H1 (cell line): ENCODE measurements around the gene POLR1G. TPM values are rescaled to one million over a fixed set of nuclear protein-coding genes. Genes with fewer than 3 reads are reported as not detected.

Experiments
- CBX5 ChIP-seq: fragments of 300-800, 300-1000 bp; sonication (generic); IDR thresholded peaks from 2 replicates; pipeline ENCODE4 v1.7.1; 2016; ENCODE audit warnings: antibody characterized with exemption, low read length, low read depth
- CHD1 ChIP-seq: IDR thresholded peaks from 2 replicates; pipeline ENCODE4 v1.6.1; 2012; ENCODE audit warnings: low read depth, low read length, improper control_type of control experiment
- HDAC6 ChIP-seq: IDR thresholded peaks from one replicate; pipeline ENCODE4 v1.7.1; 2012; ENCODE audit warnings: low read depth, mild to moderate bottlenecking, inconsistent platforms, low read length, moderate library complexity
- NANOG ChIP-seq: IDR thresholded peaks from 2 replicates; pipeline ENCODE4 v1.6.1; 2011; ENCODE audit warnings: low read length, low read depth, mild to moderate bottlenecking, inconsistent platforms; ENCODE audit not compliant: insufficient read depth, poor library complexity, severe bottlenecking
- PHF8 ChIP-seq: fragments of 200-600 bp; sonication (generic); conservative IDR thresholded peaks from 2 replicates; pipeline ENCODE4 v1.7.1; 2012; ENCODE audit warnings: low read depth, mild to moderate bottlenecking, inconsistent platforms, low read length, moderate library complexity
- SIRT6 ChIP-seq: IDR thresholded peaks from one replicate; pipeline ENCODE4 v1.7.1; 2012; ENCODE audit warnings: low read length, inconsistent platforms
- SIX5 ChIP-seq: IDR thresholded peaks from 2 replicates; pipeline ENCODE4 v1.6.1; 2011; ENCODE audit warnings: mild to moderate bottlenecking, low read depth, low read length
- SP1 ChIP-seq: IDR thresholded peaks from 2 replicates; pipeline ENCODE4 v1.6.1; 2011; ENCODE audit warnings: low read depth, low read length
- TAF7 ChIP-seq: optimal IDR thresholded peaks from 2 replicates; pipeline ENCODE3; 2011; ENCODE audit warnings: low read depth, mild to moderate bottlenecking, inconsistent platforms, low read length, moderate library complexity, borderline replicate concordance
- TEAD4 ChIP-seq: IDR thresholded peaks from 2 replicates; pipeline ENCODE4 v1.6.1; 2012; ENCODE audit warnings: low read depth, low read length, inconsistent platforms, mixed read lengths
- polyA plus RNA-seq, 7 experiments: library from polyadenylated mRNA; depleted of rRNA in 3 of 7; stranded (reverse) in 5 of 7; unstranded in 2 of 7; fragments of >200 nt in 5 of 7; fragments of 200-250 nt in 2 of 7; gene quantifications; 1 replicate in 5 of 7; 2 replicates in 1 of 7; 4 replicates in 1 of 7; pipeline versions ENCODE4 v1.2.1 to v1.2.3, GENCODE V29; 2011 to 2013; ENCODE audit warnings: missing spikeins in 2 of 7, mixed read lengths in 2 of 7
- total RNA-seq: library from RNA; stranded (reverse); fragmentation: NEBNext Ultra II Directional; extraction: Animal tissue kit (Norgen Biotek cat#: 25700); gene quantifications from 2 replicates; pipeline ENCODE4 v1.2.1, GENCODE V29; 2021
- TF ChIP-seq, protein P1 (sequence below): fragments of 300-600 bp; sonication (generic); IDR thresholded peaks from 2 replicates; pipeline ENCODE4 v1.7.1; 2012; ENCODE audit warnings: low read length, moderate library complexity, mild to moderate bottlenecking, inconsistent platforms; ENCODE audit not compliant: insufficient replicate concordance
- TF ChIP-seq, protein P2 (sequence below): IDR thresholded peaks from 2 replicates; pipeline ENCODE4 v1.6.1; 2011; ENCODE audit warnings: low read length, improper control_type of control experiment

Gene POLR1G
- total and polyA plus RNA-seq, 2 of the 8 experiments (the other 6 are each of a cell fraction or from before 2014, with no cell fraction given) = 16.8 to 34.8 TPM

DNA sequence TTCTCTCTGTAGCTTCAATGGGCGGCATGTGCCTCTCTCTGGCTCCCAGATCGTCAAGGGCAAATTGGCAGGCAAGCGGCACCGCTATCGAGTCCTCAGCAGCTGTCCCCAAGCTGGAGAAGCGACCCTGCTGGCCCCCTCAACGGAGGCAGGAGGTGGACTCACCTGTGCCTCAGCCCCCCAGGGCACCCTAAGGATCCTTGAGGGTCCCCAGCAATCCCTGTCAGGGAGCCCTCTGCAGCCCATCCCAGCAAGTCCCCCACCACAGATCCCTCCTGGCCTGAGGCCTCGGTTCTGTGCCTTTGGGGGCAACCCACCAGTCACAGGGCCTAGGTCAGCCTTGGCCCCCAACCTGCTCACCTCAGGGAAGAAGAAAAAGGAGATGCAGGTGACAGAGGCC, 1.7 kb downstream of the POLR1G start (continued):
- TF ChIP-seq, protein P1, sequence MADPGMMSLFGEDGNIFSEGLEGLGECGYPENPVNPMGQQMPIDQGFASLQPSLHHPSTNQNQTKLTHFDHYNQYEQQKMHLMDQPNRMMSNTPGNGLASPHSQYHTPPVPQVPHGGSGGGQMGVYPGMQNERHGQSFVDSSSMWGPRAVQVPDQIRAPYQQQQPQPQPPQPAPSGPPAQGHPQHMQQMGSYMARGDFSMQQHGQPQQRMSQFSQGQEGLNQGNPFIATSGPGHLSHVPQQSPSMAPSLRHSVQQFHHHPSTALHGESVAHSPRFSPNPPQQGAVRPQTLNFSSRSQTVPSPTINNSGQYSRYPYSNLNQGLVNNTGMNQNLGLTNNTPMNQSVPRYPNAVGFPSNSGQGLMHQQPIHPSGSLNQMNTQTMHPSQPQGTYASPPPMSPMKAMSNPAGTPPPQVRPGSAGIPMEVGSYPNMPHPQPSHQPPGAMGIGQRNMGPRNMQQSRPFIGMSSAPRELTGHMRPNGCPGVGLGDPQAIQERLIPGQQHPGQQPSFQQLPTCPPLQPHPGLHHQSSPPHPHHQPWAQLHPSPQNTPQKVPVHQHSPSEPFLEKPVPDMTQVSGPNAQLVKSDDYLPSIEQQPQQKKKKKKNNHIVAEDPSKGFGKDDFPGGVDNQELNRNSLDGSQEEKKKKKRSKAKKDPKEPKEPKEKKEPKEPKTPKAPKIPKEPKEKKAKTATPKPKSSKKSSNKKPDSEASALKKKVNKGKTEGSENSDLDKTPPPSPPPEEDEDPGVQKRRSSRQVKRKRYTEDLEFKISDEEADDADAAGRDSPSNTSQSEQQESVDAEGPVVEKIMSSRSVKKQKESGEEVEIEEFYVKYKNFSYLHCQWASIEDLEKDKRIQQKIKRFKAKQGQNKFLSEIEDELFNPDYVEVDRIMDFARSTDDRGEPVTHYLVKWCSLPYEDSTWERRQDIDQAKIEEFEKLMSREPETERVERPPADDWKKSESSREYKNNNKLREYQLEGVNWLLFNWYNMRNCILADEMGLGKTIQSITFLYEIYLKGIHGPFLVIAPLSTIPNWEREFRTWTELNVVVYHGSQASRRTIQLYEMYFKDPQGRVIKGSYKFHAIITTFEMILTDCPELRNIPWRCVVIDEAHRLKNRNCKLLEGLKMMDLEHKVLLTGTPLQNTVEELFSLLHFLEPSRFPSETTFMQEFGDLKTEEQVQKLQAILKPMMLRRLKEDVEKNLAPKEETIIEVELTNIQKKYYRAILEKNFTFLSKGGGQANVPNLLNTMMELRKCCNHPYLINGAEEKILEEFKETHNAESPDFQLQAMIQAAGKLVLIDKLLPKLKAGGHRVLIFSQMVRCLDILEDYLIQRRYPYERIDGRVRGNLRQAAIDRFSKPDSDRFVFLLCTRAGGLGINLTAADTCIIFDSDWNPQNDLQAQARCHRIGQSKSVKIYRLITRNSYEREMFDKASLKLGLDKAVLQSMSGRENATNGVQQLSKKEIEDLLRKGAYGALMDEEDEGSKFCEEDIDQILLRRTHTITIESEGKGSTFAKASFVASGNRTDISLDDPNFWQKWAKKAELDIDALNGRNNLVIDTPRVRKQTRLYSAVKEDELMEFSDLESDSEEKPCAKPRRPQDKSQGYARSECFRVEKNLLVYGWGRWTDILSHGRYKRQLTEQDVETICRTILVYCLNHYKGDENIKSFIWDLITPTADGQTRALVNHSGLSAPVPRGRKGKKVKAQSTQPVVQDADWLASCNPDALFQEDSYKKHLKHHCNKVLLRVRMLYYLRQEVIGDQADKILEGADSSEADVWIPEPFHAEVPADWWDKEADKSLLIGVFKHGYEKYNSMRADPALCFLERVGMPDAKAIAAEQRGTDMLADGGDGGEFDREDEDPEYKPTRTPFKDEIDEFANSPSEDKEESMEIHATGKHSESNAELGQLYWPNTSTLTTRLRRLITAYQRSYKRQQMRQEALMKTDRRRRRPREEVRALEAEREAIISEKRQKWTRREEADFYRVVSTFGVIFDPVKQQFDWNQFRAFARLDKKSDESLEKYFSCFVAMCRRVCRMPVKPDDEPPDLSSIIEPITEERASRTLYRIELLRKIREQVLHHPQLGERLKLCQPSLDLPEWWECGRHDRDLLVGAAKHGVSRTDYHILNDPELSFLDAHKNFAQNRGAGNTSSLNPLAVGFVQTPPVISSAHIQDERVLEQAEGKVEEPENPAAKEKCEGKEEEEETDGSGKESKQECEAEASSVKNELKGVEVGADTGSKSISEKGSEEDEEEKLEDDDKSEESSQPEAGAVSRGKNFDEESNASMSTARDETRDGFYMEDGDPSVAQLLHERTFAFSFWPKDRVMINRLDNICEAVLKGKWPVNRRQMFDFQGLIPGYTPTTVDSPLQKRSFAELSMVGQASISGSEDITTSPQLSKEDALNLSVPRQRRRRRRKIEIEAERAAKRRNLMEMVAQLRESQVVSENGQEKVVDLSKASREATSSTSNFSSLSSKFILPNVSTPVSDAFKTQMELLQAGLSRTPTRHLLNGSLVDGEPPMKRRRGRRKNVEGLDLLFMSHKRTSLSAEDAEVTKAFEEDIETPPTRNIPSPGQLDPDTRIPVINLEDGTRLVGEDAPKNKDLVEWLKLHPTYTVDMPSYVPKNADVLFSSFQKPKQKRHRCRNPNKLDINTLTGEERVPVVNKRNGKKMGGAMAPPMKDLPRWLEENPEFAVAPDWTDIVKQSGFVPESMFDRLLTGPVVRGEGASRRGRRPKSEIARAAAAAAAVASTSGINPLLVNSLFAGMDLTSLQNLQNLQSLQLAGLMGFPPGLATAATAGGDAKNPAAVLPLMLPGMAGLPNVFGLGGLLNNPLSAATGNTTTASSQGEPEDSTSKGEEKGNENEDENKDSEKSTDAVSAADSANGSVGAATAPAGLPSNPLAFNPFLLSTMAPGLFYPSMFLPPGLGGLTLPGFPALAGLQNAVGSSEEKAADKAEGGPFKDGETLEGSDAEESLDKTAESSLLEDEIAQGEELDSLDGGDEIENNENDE = no peak
- TF ChIP-seq HDAC6 (no peak), SIRT6 (no peak), CBX5 (no peak), TEAD4 (no peak), CHD1 (no peak), SIX5 (no peak), NANOG (no peak), SP1 (no peak), PHF8 (no peak), TAF7 (no peak)
- TF ChIP-seq, protein P2, sequence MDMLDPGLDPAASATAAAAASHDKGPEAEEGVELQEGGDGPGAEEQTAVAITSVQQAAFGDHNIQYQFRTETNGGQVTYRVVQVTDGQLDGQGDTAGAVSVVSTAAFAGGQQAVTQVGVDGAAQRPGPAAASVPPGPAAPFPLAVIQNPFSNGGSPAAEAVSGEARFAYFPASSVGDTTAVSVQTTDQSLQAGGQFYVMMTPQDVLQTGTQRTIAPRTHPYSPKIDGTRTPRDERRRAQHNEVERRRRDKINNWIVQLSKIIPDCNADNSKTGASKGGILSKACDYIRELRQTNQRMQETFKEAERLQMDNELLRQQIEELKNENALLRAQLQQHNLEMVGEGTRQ = no peak
